ENCODE data around the gene UMPS. TPM values are rescaled to one million over a fixed set of nuclear protein-coding genes. Genes with fewer than 3 reads are reported as not detected.

UMPS gene
- total and polyA plus RNA-seq, 2 of the 4 experiments (the other 2 are of a cell fraction) = 18.7 to 26.7 TPM

GRCh38 chr3:124792341-124793040 is 62.2 kb downstream of the UMPS start:
- H3K9ac ChIP-seq (ENCODE audit: low read depth, low read length) = no peak overlapping the region
- no peak overlapping the region for H4K91ac ChIP-seq (ENCODE audit: insufficient read depth, low read depth, low read length)
- no peak for DNase-seq
- H3K9me3 ChIP-seq (ENCODE audit: control insufficient read depth, insufficient read depth, low read length) = no peaks in the 10 kb centered on the region
- no peak overlapping the region for H4K5ac ChIP-seq (ENCODE audit: low read depth, low read length)
- BruUV-seq (replicated peaks) = no TSS peak
- no peaks in the 10 kb centered on the region for H3K27me3 ChIP-seq (ENCODE audit: control insufficient read depth, insufficient read depth, low read length)
- no peak overlapping the region for H3K4me2 ChIP-seq (ENCODE audit: low read depth, low read length)
- in situ Hi-C loops (cut with MboI; ENCODE audit: low sequenced_read_pairs) = no loop called here
- H2AK5ac ChIP-seq (ENCODE audit: low read depth, low read length) = peak overlapping the region; percentile 30; the same call in 1 of the 2 replicates
- H3K79me1 ChIP-seq (ENCODE audit: low read depth in 1 of 2, low read length in 2 of 2) = peaks cover 0 to 45% of the 10 kb centered on the region in 2 experiments; a peak in 2 of 4 replicates
- H3K4me3 ChIP-seq (ENCODE audit: insufficient read depth, low read depth, low read length) = no peak overlapping the region
- ATAC-seq (ENCODE audit: low read depth) = no peak
- peaks cover 8% of the 10 kb centered on the region; the same call in 1 of the 2 replicates for H4K20me1 ChIP-seq (ENCODE audit: insufficient read depth, low read length)
- peaks cover 17% of the 10 kb centered on the region for H3K9me1 ChIP-seq (ENCODE audit: insufficient read depth, low read length)
- peak overlapping the region; percentile 7 for H3K14ac ChIP-seq (replicated peaks; ENCODE audit: low read depth, low read length)
- dilution Hi-C loops (cut with HindIII; ENCODE audit: low sequenced_read_pairs, unreplicated experiment) = no loop called here
- no peak overlapping the region for H3K27ac ChIP-seq (ENCODE audit: insufficient read depth, low read length)
- H2BK120ac ChIP-seq (ENCODE audit: low read depth, low read length) = no peak overlapping the region
- CTCF ChIA-PET = interaction anchor here (0.6 to 1.1 kb wide), 2 partner anchors 51 to 410 kb away, joined by 3 to 5 read pairs; no protein-coding TSS in a partner anchor
- H3K56ac ChIP-seq (ENCODE audit: extremely low read depth, insufficient read depth, low read length) = no peak overlapping the region
- H4K8ac ChIP-seq (ENCODE audit: low read depth in 2 of 2, low read length in 2 of 2) = 0 out of 4 replicates have a peak overlapping the region, but pooled peaks of 1 of the 2 experiments have one; percentile 17
- intact Hi-C loops (cut with micrococcal nuclease) = no loop called here
- no peak overlapping the region for H2BK5ac ChIP-seq (ENCODE audit: low read depth, low read length, poor library complexity, severe bottlenecking)
- H3K23ac ChIP-seq (ENCODE audit: low read depth, low read length) = no peak overlapping the region
- H2AK9ac ChIP-seq (replicated peaks; ENCODE audit: low read depth, low read length, poor library complexity) = no peak overlapping the region
- peak overlapping the region; percentile 38; the same call in 1 of the 3 replicates for H2BK15ac ChIP-seq (ENCODE audit: low read depth, low read length)
- no peak overlapping the region for H3K18ac ChIP-seq (ENCODE audit: low read depth, low read length)
- H2BK20ac ChIP-seq (ENCODE audit: low read depth, low read length) = no peak overlapping the region
- H3K4me1 ChIP-seq (ENCODE audit: control insufficient read depth, insufficient read depth, low read length) = peaks cover 8% of the 10 kb centered on the region
- no peak overlapping the region for H2AFZ ChIP-seq (replicated peaks; ENCODE audit: low read length, poor library complexity)
- H3K36me3 ChIP-seq (ENCODE audit: control insufficient read depth, insufficient read depth, low read length) = peaks cover 23% of the 10 kb centered on the region
- WGBS, 2 experiments (ENCODE audit: extremely low coverage in 2 of 2, insufficient read length in 1 of 2) = 100% methylated on average over 2 of the region's 7 CpGs; no CpG with 5 or more reads in 1 of the 2 experiments
- no peak overlapping the region; the same call in 1 of the 2 replicates for H3K4ac ChIP-seq (ENCODE audit: low read depth, low read length)
- TF ChIP-seq POLR2A (IDR thresholded peaks at IDR 0.05; ENCODE audit: low read depth, low read length) = no peak
- peak; percentile 60 for TF ChIP-seq MAFK (IDR thresholded peaks at IDR 0.05; ENCODE audit: low read depth, low read length)
- TF ChIP-seq ELK1 (IDR thresholded peaks at IDR 0.05; ENCODE audit: borderline replicate concordance, low read depth, low read length) = no peak
- POLR2A ChIA-PET (ENCODE audit: unreplicated experiment) = no interaction called here
